K562 (cell line): ENCODE measurements around the gene ZFAND3.

Source experiments
- FOSL1 ChIP-seq: fragments of 200-800 bp; sonication (Bioruptor generic); conservative IDR thresholded peaks from 2 replicates; pipeline ENCODE4 v1.6.1; 2016; ENCODE audit warnings: missing genetic modification characterization, missing compliant biosample characterization
- ZFP91 ChIP-seq: sonication (generic); formaldehyde crosslinking; IDR thresholded peaks from 2 replicates; pipeline ENCODE4 v1.8.0; 2022; ENCODE audit warnings: mild to moderate bottlenecking, missing genetic modification reagents

DNA sequence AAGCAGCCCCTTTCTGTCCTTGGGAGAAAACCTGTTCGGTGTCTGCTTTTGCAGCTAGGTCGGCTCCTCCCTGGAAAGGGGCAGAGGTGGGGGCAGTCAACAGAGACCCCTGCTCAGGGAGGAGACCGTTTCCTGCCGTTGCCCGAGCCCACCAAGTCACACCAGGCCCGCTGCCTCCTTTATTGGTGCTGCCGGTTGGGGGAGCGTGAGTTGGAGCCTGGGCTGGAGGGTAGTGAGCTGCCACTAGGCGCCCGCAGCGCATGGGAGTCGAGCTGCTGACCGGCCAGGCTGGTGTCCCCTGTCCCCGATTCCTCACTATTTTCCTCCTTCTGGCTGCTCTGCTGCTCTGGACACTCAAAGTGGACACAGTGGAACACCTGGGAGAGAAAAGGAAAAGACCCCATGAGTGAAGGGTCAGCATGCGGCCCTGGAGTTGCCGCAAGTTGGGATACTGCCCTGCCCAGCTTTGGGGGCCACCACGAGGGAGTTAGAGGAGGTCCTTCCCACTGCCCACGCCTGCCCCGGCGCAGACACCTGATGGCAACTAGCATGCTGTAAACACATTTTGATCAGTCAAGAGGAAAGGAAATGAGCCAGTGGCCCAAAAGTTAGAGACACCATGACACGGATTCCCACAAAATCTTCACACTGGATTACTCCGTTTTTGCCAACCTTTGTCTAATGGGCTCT lies 355.4 kb downstream of the ZFAND3 start:
- no peak for TF ChIP-seq FOSL1 (tag)
- no peak for TF ChIP-seq ZFP91 (CRISPR knock-in tag)
